A549 (cell line): ENCODE measurements around the gene ROR2.

Experiments
- CHD4 ChIP-seq: fragments of 200-600 bp; sonication (generic); IDR thresholded peaks from 2 replicates; pipeline ENCODE4 v1.6.1; 2016; ENCODE audit warnings: antibody characterized with exemption, mild to moderate bottlenecking, borderline replicate concordance
- EP300 ChIP-seq, 2 experiments: fragments of >200 bp; sonication (Bioruptor Twin); formaldehyde crosslinking; IDR thresholded peaks; 2 replicates in 1 of 2; 3 replicates in 1 of 2; pipeline ENCODE4 v1.6.1; 2016 to 2017
- JUNB ChIP-seq: fragments of >200 bp; sonication (Bioruptor Twin); formaldehyde crosslinking; IDR thresholded peaks from 2 replicates; pipeline ENCODE4 v1.6.1; 2016
- NFE2L2 ChIP-seq: fragments of 150-350 bp; conservative IDR thresholded peaks from 2 replicates; pipeline ENCODE4 v1.6.1; 2014; ENCODE audit warnings: low read length
- POLR2AphosphoS2 ChIP-seq: conservative IDR thresholded peaks from 2 replicates; pipeline ENCODE4 v1.6.1; 2012; ENCODE audit warnings: low read length, improper control_type of control experiment, inconsistent platforms
- RFX5 ChIP-seq: fragments of 450-650 bp; IDR thresholded peaks from 2 replicates; pipeline ENCODE4 v1.7.1; 2014; ENCODE audit warnings: antibody characterized with exemption, mild to moderate bottlenecking, moderate library complexity
- TF ChIP-seq, protein P1 (sequence below): IDR thresholded peaks from 2 replicates; pipeline ENCODE4 v1.6.1; 2012
- TF ChIP-seq, protein P2 (sequence below): fragments of >200 bp; sonication (Bioruptor Twin); formaldehyde crosslinking; IDR thresholded peaks from 3 replicates; pipeline ENCODE4 v1.5.1; 2016

- TF ChIP-seq EP300 (IDR thresholded peaks at IDR 0.05) (no peak), RFX5 (no peak), JUNB (no peak), POLR2AphosphoS2 (no peak), NFE2L2 (no peak), CHD4 (no peak)
- TF ChIP-seq, protein P1, sequence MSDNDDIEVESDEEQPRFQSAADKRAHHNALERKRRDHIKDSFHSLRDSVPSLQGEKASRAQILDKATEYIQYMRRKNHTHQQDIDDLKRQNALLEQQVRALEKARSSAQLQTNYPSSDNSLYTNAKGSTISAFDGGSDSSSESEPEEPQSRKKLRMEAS, result no peak
- TF ChIP-seq, protein P2, sequence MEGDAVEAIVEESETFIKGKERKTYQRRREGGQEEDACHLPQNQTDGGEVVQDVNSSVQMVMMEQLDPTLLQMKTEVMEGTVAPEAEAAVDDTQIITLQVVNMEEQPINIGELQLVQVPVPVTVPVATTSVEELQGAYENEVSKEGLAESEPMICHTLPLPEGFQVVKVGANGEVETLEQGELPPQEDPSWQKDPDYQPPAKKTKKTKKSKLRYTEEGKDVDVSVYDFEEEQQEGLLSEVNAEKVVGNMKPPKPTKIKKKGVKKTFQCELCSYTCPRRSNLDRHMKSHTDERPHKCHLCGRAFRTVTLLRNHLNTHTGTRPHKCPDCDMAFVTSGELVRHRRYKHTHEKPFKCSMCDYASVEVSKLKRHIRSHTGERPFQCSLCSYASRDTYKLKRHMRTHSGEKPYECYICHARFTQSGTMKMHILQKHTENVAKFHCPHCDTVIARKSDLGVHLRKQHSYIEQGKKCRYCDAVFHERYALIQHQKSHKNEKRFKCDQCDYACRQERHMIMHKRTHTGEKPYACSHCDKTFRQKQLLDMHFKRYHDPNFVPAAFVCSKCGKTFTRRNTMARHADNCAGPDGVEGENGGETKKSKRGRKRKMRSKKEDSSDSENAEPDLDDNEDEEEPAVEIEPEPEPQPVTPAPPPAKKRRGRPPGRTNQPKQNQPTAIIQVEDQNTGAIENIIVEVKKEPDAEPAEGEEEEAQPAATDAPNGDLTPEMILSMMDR, result no peak
These were observed 20.7 kb downstream of the ROR2 start for GRCh38 chr9:91929331-91929730.
